GM19351 (cell line): ENCODE measurements around the gene MFSD6.
"Not testable (repeated sequence)": the region's sequence is repeated elsewhere in the genome, so short reads cannot be mapped to it uniquely, and the experiment has no call there.

ENCODE experiments used
- ATAC-seq: cut with Tn5 transposase; IDR thresholded peaks from one replicate; pipeline ENCODE4 v1.9.1; 2021; ENCODE audit warnings: mild to moderate bottlenecking, moderate library complexity; ENCODE audit not compliant: unreplicated experiment

MFSD6 gene

GRCh38 chr2:190407662-190408537 lies at the start of gene MFSD6:
Gene MFSD6, plus strand, starts transcription at chr2:190408355. Its CDS starts 27,675 bp downstream, at chr2:190436030.
- peak; percentile 54 for ATAC-seq

- ATAC-seq: not testable (repeated sequence)
These were observed 49.3 kb upstream of the MFSD6 start for GRCh38 chr2:190358655-190359448.

GRCh38 chr2:190360561-190360960 lies 47.6 kb upstream of the MFSD6 start:
- no peak for ATAC-seq

- ATAC-seq: no peak
These were observed 47.2 kb upstream of the MFSD6 start for GRCh38 chr2:190360965-190361364.

- no peak for ATAC-seq
These were observed 46.6 kb upstream of the MFSD6 start for GRCh38 chr2:190361572-190361971.

GRCh38 chr2:190362894-190363293 lies 45.3 kb upstream of the MFSD6 start:
- ATAC-seq: no peak

- ATAC-seq: no peak
These were observed 42.5 kb upstream of the MFSD6 start for GRCh38 chr2:190365499-190366204.

- ATAC-seq: no peak
These were observed 41.9 kb upstream of the MFSD6 start for GRCh38 chr2:190366248-190366753.

- no peak for ATAC-seq
These were observed 41.1 kb upstream of the MFSD6 start for GRCh38 chr2:190367091-190367490.

- no peak for ATAC-seq
These were observed 38.5 kb upstream of the MFSD6 start for GRCh38 chr2:190369635-190370034.

- no peak for ATAC-seq
These were observed 32.1 kb upstream of the MFSD6 start for GRCh38 chr2:190376083-190376482.

- ATAC-seq: no peak
These were observed 31.4 kb upstream of the MFSD6 start for GRCh38 chr2:190376591-190377245.

GRCh38 chr2:190378880-190379237 lies 29.3 kb upstream of the MFSD6 start:
- ATAC-seq: no peak

- ATAC-seq: no peak
These were observed 28.7 kb upstream of the MFSD6 start for GRCh38 chr2:190379249-190379964.

- ATAC-seq: no peak
These were observed 27.2 kb upstream of the MFSD6 start for GRCh38 chr2:190380962-190381412.

- peak; percentile 96 for ATAC-seq
These were observed 25.3 kb upstream of the MFSD6 start for GRCh38 chr2:190382851-190383250.

- ATAC-seq: no peak
These were observed 20.7 kb upstream of the MFSD6 start for GRCh38 chr2:190387422-190387821.

- no peak for ATAC-seq
These were observed 11.9 kb upstream of the MFSD6 start for GRCh38 chr2:190396271-190396670.

- no peak for ATAC-seq
These were observed 5.1 kb upstream of the MFSD6 start for GRCh38 chr2:190402986-190403603.
